Bronchial epithelial cell (primary cell): ENCODE results near the gene C1QA. TPM values are rescaled to one million over a fixed set of nuclear protein-coding genes. Genes with fewer than 3 reads are reported as not detected.

ENCODE experiments used
- DNase-seq: peaks from one replicate; pipeline ENCODE4 v3.0.0-alpha.2; 2010; ENCODE audit warnings: low read depth
- FAIRE-seq: peaks from 2 replicates; lab custom pipeline; 2011; peaks lifted over from hg19 to GRCh38; lab: Jason Lieb, UNC
- H3K27me3 ChIP-seq: 2 replicates; pipeline ENCODE4 v1.5.1; 2011; ENCODE audit warnings: low read length; ENCODE audit not compliant: control insufficient read depth, insufficient read depth
- H3K36me3 ChIP-seq: 2 replicates; pipeline ENCODE4 v1.5.1; 2011; ENCODE audit warnings: low read length; ENCODE audit not compliant: control insufficient read depth, insufficient read depth
- H3K4me3 ChIP-seq: 2 replicates; pipeline ENCODE4 v1.5.1; 2011; ENCODE audit warnings: mild to moderate bottlenecking, low read depth, low read length, control low read depth
- total RNA-seq: library from RNA; depleted of rRNA; stranded (reverse); fragments of >200 nt; gene quantifications from 2 replicates; pipeline ENCODE4 v1.2.1, GENCODE V29; 2014
- TF ChIP-seq, protein P1 (sequence below): IDR thresholded peaks from 2 replicates; pipeline ENCODE4 v1.5.1; 2011; ENCODE audit warnings: mild to moderate bottlenecking, moderate library complexity, low read length, control low read depth, inconsistent platforms; ENCODE audit not compliant: insufficient read depth, severe bottlenecking

The C1QA gene
- total RNA-seq, 1 donor from 2014 or later: not detected

DNA sequence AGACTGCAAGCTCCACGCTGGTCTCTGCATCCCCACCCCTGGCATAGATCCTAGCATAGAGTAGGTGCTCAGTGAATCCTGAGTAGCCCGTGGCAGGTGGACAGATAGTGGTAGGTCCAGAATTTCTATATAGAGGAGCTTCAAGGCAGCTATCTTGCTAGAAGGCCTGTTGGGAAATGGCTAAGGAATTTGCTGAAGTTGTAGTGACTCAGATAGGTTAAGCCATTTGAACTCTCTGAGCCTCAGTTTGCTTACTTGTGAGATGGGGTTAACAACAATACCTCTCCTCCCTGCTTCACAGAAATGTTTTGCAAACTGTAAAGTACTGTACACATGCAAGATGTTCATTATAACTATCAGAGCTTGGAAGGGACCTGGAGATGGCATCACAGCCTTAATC, 50.8 kb downstream of the C1QA start:
- Histone ChIP-seq H3K4me3 (no peak overlapping the region), H3K27me3 (peaks cover 6% of the 10 kb centered on the region), H3K36me3 (no peaks in the 10 kb centered on the region)
- FAIRE-seq: no peak
- TF ChIP-seq, protein P1, sequence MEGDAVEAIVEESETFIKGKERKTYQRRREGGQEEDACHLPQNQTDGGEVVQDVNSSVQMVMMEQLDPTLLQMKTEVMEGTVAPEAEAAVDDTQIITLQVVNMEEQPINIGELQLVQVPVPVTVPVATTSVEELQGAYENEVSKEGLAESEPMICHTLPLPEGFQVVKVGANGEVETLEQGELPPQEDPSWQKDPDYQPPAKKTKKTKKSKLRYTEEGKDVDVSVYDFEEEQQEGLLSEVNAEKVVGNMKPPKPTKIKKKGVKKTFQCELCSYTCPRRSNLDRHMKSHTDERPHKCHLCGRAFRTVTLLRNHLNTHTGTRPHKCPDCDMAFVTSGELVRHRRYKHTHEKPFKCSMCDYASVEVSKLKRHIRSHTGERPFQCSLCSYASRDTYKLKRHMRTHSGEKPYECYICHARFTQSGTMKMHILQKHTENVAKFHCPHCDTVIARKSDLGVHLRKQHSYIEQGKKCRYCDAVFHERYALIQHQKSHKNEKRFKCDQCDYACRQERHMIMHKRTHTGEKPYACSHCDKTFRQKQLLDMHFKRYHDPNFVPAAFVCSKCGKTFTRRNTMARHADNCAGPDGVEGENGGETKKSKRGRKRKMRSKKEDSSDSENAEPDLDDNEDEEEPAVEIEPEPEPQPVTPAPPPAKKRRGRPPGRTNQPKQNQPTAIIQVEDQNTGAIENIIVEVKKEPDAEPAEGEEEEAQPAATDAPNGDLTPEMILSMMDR: no peak
- no peak for DNase-seq

DNA sequence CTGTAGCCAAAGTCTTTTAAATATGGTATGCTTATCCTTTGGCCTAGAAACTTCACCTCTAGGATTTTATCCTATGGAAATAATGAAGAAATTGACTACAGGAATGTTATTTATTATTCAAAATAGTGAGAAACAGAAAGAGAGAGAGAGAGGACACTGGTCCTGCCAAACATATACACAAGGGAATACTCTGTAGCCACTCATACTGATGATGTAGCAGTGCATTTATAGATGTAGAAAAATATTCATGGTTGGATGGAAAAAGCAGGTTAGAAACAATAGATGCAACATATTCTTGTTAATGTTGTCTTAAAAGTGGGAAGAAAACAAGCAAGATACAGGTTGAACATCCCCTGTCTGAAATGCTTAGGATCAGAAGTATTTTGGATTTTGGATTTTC, 52.0 kb downstream of the C1QA start:
- FAIRE-seq: no peak
- peaks cover 4% of the 10 kb centered on the region for H3K27me3 ChIP-seq
- TF ChIP-seq, protein P1: no peak

More for the DNA sequence above, 52.0 kb downstream of the C1QA start:
- Histone ChIP-seq H3K36me3 (no peaks in the 10 kb centered on the region), H3K4me3 (no peak overlapping the region)
- no peak for DNase-seq

Other genes with a start within 250 kb of the C1QA start
- 7.4 and 9.9 TPM in 2 replicates for gene ZBTB40, start 184.8 kb upstream of the C1QA start, total RNA-seq
- not detected in 2 replicates for gene EPHA8, start 73.1 kb upstream of the C1QA start, total RNA-seq
- not detected in 2 replicates for gene C1QC, start 7.0 kb downstream of the C1QA start, total RNA-seq
- gene C1QB, start 16.6 kb downstream of the C1QA start, total RNA-seq: not detected in 2 replicates
- 10.0 and 16.4 TPM in 2 replicates for gene EPHB2, start 74.2 kb downstream of the C1QA start, total RNA-seq